HepG2 (cell line): ENCODE results near the gene CPLANE2. TPM values are rescaled to one million over a fixed set of nuclear protein-coding genes. Genes with fewer than 3 reads are reported as not detected.

ENCODE experiments used
- DRAP1 ChIP-seq: IDR thresholded peaks from 2 replicates; pipeline ENCODE4 v1.6.1; 2016; ENCODE audit warnings: missing genetic modification reagents, missing compliant biosample characterization
- ETV6 ChIP-seq: sonication (generic); formaldehyde crosslinking; conservative IDR thresholded peaks from 2 replicates; pipeline ENCODE4 v1.4.0; 2020; ENCODE audit warnings: missing genetic modification reagents
- HINFP ChIP-seq: sonication (generic); formaldehyde crosslinking; IDR thresholded peaks from 2 replicates; pipeline ENCODE4 v1.4.0; 2020; ENCODE audit warnings: low read depth, mild to moderate bottlenecking, missing genetic modification reagents
- ISL2 ChIP-seq: sonication (generic); formaldehyde crosslinking; IDR thresholded peaks from 2 replicates; pipeline ENCODE4 v1.5.0; 2020; ENCODE audit warnings: missing genetic modification reagents
- KLF15 ChIP-seq: sonication (generic); formaldehyde crosslinking; IDR thresholded peaks from 2 replicates; pipeline ENCODE4 v1.8.1; 2023; ENCODE audit warnings: borderline replicate concordance, mild to moderate bottlenecking, inconsistent platforms, missing genetic modification reagents, mixed read lengths
- MAF1 ChIP-seq: sonication (generic); formaldehyde crosslinking; IDR thresholded peaks from 2 replicates; pipeline ENCODE4 v1.5.0; 2020; ENCODE audit warnings: missing genetic modification reagents, borderline replicate concordance
- MAFF ChIP-seq: IDR thresholded peaks from 2 replicates; pipeline ENCODE4 v1.6.1; 2011; ENCODE audit warnings: low read depth, low read length, improper control_type of control experiment
- NFE2L2 ChIP-seq: fragments of 150-350 bp; IDR thresholded peaks from 2 replicates; pipeline ENCODE4 v1.6.1; 2014; ENCODE audit warnings: low read length
- NR2F2 ChIP-seq: IDR thresholded peaks from 2 replicates; pipeline ENCODE4 v1.6.1; 2012; ENCODE audit warnings: low read depth, inconsistent platforms, borderline replicate concordance
- SMAD9 ChIP-seq: sonication (generic); formaldehyde crosslinking; IDR thresholded peaks from 2 replicates; pipeline ENCODE4 v1.5.1; 2020; ENCODE audit warnings: mild to moderate bottlenecking, missing genetic modification reagents
- SMC3 ChIP-seq: IDR thresholded peaks from 2 replicates; pipeline ENCODE4 v1.6.1; 2011; ENCODE audit warnings: low read length, improper control_type of control experiment
- SOX13 ChIP-seq, 3 experiments: fragments of 450-650 bp in 1 of 3; sonication (generic) in 1 of 3; formaldehyde crosslinking in 1 of 3; IDR thresholded peaks in 2 of 3; conservative IDR thresholded peaks in 1 of 3; 2 replicates each; pipeline versions ENCODE4 v1.5.0 to v1.6.1; 2016 to 2020; ENCODE audit warnings: antibody characterized with exemption in 1 of 3, mild to moderate bottlenecking in 1 of 3, missing compliant biosample characterization in 1 of 3, missing genetic modification reagents in 1 of 3, moderate library complexity in 1 of 3
- SYNCRIP ChIP-seq: fragments of 200-400 bp; formaldehyde crosslinking; IDR thresholded peaks from 2 replicates; pipeline ENCODE4 v1.6.1; 2018; ENCODE audit warnings: mild to moderate bottlenecking, low read depth, low read length; ENCODE audit not compliant: insufficient read depth
- TOPORS ChIP-seq: sonication (generic); formaldehyde crosslinking; IDR thresholded peaks from 2 replicates; pipeline ENCODE4 v1.8.0; 2023; ENCODE audit warnings: mild to moderate bottlenecking, missing genetic modification reagents
- UBTF ChIP-seq: sonication (generic); formaldehyde crosslinking; IDR thresholded peaks from 2 replicates; pipeline ENCODE4 v1.4.0; 2020; ENCODE audit warnings: mild to moderate bottlenecking, missing genetic modification reagents
- ZBTB7B ChIP-seq: sonication (generic); formaldehyde crosslinking; IDR thresholded peaks from 2 replicates; pipeline ENCODE4 v1.4.0; 2020; ENCODE audit warnings: missing genetic modification reagents
- ZC3H4 ChIP-seq: sonication (generic); formaldehyde crosslinking; IDR thresholded peaks from 2 replicates; pipeline ENCODE4 v1.4.0; 2020; ENCODE audit warnings: missing genetic modification reagents, borderline replicate concordance
- ZKSCAN8 ChIP-seq: IDR thresholded peaks from 2 replicates; pipeline ENCODE4 v1.6.1; 2016; ENCODE audit warnings: borderline replicate concordance, missing genetic modification reagents, missing compliant biosample characterization
- ZNF264 ChIP-seq: sonication (generic); formaldehyde crosslinking; IDR thresholded peaks from 2 replicates; pipeline ENCODE4 v1.4.0; 2020; ENCODE audit warnings: missing genetic modification reagents
- ZNF350 ChIP-seq: sonication (generic); formaldehyde crosslinking; IDR thresholded peaks from 2 replicates; pipeline ENCODE4 v1.4.0; 2020; ENCODE audit warnings: mild to moderate bottlenecking, low read depth, missing genetic modification reagents, borderline replicate concordance
- ZNF446 ChIP-seq: sonication (generic); formaldehyde crosslinking; IDR thresholded peaks from 2 replicates; pipeline ENCODE4 v1.5.0; 2020; ENCODE audit warnings: mild to moderate bottlenecking, missing genetic modification reagents
- ZNF563 ChIP-seq: sonication (generic); formaldehyde crosslinking; IDR thresholded peaks from 2 replicates; pipeline ENCODE4 v1.8.0; 2022; ENCODE audit warnings: mild to moderate bottlenecking, moderate library complexity, missing genetic modification reagents
- ZNF652 ChIP-seq: IDR thresholded peaks from 2 replicates; pipeline ENCODE4 v1.6.1; 2016; ENCODE audit warnings: low read depth, borderline replicate concordance
- ZNF674 ChIP-seq: sonication (generic); formaldehyde crosslinking; IDR thresholded peaks from 2 replicates; pipeline ENCODE4 v1.5.0; 2020; ENCODE audit warnings: low read depth, mild to moderate bottlenecking, missing genetic modification reagents
- ZNF790 ChIP-seq: sonication (generic); formaldehyde crosslinking; IDR thresholded peaks from 2 replicates; pipeline ENCODE4 v1.8.0; 2022; ENCODE audit warnings: missing genetic modification reagents, mild to moderate bottlenecking, borderline replicate concordance
- ZSCAN25 ChIP-seq: sonication (generic); formaldehyde crosslinking; IDR thresholded peaks from 2 replicates; pipeline ENCODE4 v1.8.0; 2022; ENCODE audit warnings: mild to moderate bottlenecking, missing genetic modification reagents
- polyA plus RNA-seq, 8 experiments: library from polyadenylated mRNA; depleted of rRNA in 3 of 8; stranded (reverse) in 7 of 8; unstranded in 1 of 8; fragments of >200 nt; fragmentation: Illumina TruSeq in 4 of 8; extraction: Trizol in 4 of 8; gene quantifications; 2 replicates each; pipeline versions ENCODE4 v1.2.1 to v1.2.3, GENCODE V29; 2011 to 2016; ENCODE audit warnings: low read depth in 4 of 8, missing spikeins in 1 of 8, mixed read lengths in 1 of 8; ENCODE audit not compliant: insufficient read depth in 1 of 8
- total RNA-seq, 5 experiments: library from RNA; depleted of rRNA; stranded (reverse); fragments of >200 nt; fragmentation: Illumina TruSeq; extraction: Trizol; gene quantifications; 2 replicates each; pipeline ENCODE4 v1.2.3, GENCODE V29; 2016; ENCODE audit warnings: low read depth in 1 of 5

The CPLANE2 gene
- total and polyA plus RNA-seq, 2 of the 13 experiments (the other 11 are each of a cell fraction or from before 2014, with no cell fraction given): 0.29 to 1.6 TPM

- TF ChIP-seq HINFP (CRISPR knock-in tag) (no peak), SMC3 (peak; percentile 90), ZNF652 (CRISPR knock-in tag) (no peak), ZNF790 (CRISPR knock-in tag) (no peak), ZNF674 (CRISPR knock-in tag) (no peak), ZNF446 (no peak), SYNCRIP (no peak), ZC3H4 (CRISPR knock-in tag) (no peak), ZBTB7B (CRISPR knock-in tag) (peak; percentile 72), SOX13 (IDR thresholded peaks at IDR 0.05) (no peak), SOX13 (CRISPR knock-in tag; conservative IDR thresholded peaks at IDR 0.05 in 1 of 2, IDR thresholded peaks at IDR 0.05 in 1 of 2) (0 out of 4 replicates have a peak, but pooled peaks of 1 of the 2 experiments have one; percentile 25), TOPORS (CRISPR knock-in tag) (no peak), NFE2L2 (no peak), MAF1 (CRISPR knock-in tag) (no peak), KLF15 (CRISPR knock-in tag) (no peak), SMAD9 (CRISPR knock-in tag) (no peak), UBTF (no peak), ETV6 (CRISPR knock-in tag) (no peak), ZKSCAN8 (CRISPR knock-in tag) (no peak), ZSCAN25 (peak; percentile 64; the same call in 1 of the 2 replicates), ISL2 (CRISPR knock-in tag) (no peak), ZNF563 (CRISPR knock-in tag) (no peak), DRAP1 (CRISPR knock-in tag) (peak; percentile 41; the same call in 1 of the 2 replicates), ZNF264 (CRISPR knock-in tag) (no peak), MAFF (no peak), NR2F2 (no peak), ZNF350 (CRISPR knock-in tag) (no peak)
Measured at GRCh38 chr1:16187748-16188401, 49.1 kb downstream of the CPLANE2 start (continued).
